ENCODE results near the gene RPL39L. TPM values are rescaled to one million over a fixed set of nuclear protein-coding genes. Genes with fewer than 3 reads are reported as not detected.

Gene RPL39L
- total and polyA plus RNA-seq, 4 donors, result 3.4 to 9.4 (median 6.4) TPM

DNA sequence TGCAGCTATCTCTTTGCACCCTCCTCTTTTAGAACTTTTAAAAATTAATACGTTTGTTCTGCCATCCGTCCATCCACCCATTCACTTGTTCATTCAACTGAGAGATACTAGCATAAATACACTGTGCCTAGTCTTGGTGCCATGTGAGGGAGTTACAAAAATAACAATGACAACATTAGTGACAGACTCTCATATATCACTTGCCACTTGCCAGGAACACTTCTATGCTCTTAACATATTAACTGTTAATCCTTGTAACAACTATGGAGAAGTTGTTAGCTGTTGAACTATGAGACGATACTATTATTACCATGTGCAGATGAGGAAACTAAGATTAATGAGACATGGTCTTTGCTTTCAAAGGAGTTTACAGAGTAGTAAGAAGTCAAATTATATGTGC, 33.6 kb downstream of the RPL39L start:
- no peak overlapping the region for H3K4me3 ChIP-seq
- no peaks in the 10 kb centered on the region for H3K9me3 ChIP-seq (ENCODE audit: control insufficient read depth in 4 of 4, insufficient read depth in 3 of 4, low read length in 3 of 4)
- TF ChIP-seq, protein P1, sequence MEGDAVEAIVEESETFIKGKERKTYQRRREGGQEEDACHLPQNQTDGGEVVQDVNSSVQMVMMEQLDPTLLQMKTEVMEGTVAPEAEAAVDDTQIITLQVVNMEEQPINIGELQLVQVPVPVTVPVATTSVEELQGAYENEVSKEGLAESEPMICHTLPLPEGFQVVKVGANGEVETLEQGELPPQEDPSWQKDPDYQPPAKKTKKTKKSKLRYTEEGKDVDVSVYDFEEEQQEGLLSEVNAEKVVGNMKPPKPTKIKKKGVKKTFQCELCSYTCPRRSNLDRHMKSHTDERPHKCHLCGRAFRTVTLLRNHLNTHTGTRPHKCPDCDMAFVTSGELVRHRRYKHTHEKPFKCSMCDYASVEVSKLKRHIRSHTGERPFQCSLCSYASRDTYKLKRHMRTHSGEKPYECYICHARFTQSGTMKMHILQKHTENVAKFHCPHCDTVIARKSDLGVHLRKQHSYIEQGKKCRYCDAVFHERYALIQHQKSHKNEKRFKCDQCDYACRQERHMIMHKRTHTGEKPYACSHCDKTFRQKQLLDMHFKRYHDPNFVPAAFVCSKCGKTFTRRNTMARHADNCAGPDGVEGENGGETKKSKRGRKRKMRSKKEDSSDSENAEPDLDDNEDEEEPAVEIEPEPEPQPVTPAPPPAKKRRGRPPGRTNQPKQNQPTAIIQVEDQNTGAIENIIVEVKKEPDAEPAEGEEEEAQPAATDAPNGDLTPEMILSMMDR (IDR thresholded peaks at IDR 0.05; ENCODE audit: control extremely low read depth, extremely low read depth), result no peak
- no peak overlapping the region for H3K9ac ChIP-seq (ENCODE audit: insufficient read depth in 1 of 2, low read length in 2 of 2)
- H3K27ac ChIP-seq (ENCODE audit: low read depth in 1 of 2, low read length in 1 of 2), result no peak overlapping the region
- DNase-seq (no peak), ATAC-seq (ENCODE audit: insufficient read depth, low FRiP score) (no peak)
- no peaks in the 10 kb centered on the region for H3K36me3 ChIP-seq (ENCODE audit: control insufficient read depth in 4 of 4, insufficient read depth in 4 of 4, low read length in 4 of 4)
- no peaks in the 10 kb centered on the region for H3K27me3 ChIP-seq (ENCODE audit: control insufficient read depth in 3 of 3, insufficient read depth in 3 of 3, low read length in 2 of 3)
- H3K4me1 ChIP-seq (ENCODE audit: control insufficient read depth in 5 of 5, insufficient read depth in 5 of 5, low read length in 5 of 5), result peaks cover 0 to 9% (median 0%) of the 10 kb centered on the region in 5 donors
- WGBS, 2 donors, result 92 to 94% methylated on average over 3 of the region's 3 CpGs

DNA sequence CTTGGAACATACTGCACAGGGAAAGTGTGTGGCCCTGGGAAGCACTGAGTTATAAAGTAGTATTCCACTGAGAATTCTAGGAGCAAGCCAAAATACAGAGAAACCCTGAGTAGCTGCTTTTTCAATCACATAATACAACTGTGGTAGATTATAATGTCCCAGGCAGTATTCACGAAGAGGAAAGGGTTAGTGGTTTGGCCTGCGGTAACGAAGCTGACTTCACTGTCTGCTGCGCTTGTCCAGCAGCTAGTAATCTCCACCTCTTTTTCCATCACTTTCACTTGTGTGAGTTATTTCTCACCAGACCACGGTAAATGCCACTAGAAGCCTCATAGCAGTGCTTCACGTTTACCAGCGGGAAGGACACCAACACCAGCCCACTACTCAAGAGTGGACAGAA, 34.4 kb downstream of the RPL39L start:
- Histone ChIP-seq H3K27me3 (ENCODE audit: control insufficient read depth in 3 of 3, insufficient read depth in 3 of 3, low read length in 2 of 3) (no peaks in the 10 kb centered on the region), H3K9me3 (ENCODE audit: control insufficient read depth in 4 of 4, insufficient read depth in 3 of 4, low read length in 3 of 4) (no peaks in the 10 kb centered on the region), H3K9ac (ENCODE audit: insufficient read depth in 1 of 2, low read length in 2 of 2) (no peak overlapping the region), H3K4me3 (no peak overlapping the region), H3K36me3 (ENCODE audit: control insufficient read depth in 4 of 4, insufficient read depth in 4 of 4, low read length in 4 of 4) (no peaks in the 10 kb centered on the region), H3K27ac (ENCODE audit: low read depth in 1 of 2, low read length in 1 of 2) (no peak overlapping the region), H3K4me1 (ENCODE audit: control insufficient read depth in 5 of 5, insufficient read depth in 5 of 5, low read length in 5 of 5) (peaks cover 0 to 9% (median 0%) of the 10 kb centered on the region in 5 donors)
- DNase-seq, result no peak
- TF ChIP-seq, protein P1 (IDR thresholded peaks at IDR 0.05; ENCODE audit: control extremely low read depth, extremely low read depth), result no peak
- no peak for ATAC-seq (ENCODE audit: insufficient read depth, low FRiP score)
- WGBS, 2 donors, result 83 to 93% methylated on average over 7 of the region's 7 CpGs

DNA sequence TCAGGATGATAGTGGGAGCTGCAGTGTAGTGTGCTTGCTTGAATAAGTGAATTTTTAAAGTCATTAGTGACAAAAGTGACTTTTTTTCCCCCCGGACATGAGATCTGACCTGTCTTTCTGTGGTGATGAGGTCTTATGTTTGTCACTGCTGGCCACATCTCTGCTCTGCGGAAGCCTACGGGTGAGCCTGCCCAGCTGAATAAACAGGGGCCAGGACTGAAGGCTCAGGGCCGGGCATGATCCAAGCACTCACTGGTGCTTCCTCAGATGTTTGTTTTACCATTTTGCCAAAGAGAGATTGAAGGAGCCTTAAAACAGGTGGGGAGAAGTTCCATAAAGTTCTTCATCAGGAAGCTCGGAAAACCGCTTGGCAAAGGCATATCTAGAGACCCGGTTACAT, 35.0 kb downstream of the RPL39L start:
- TF ChIP-seq, protein P1 (IDR thresholded peaks at IDR 0.05; ENCODE audit: control extremely low read depth, extremely low read depth), result no peak
- DNase-seq, result no peak
- WGBS, 2 donors, result 94 to 98% methylated on average over 7 of the region's 7 CpGs
- no peak overlapping the region for H3K9ac ChIP-seq (ENCODE audit: insufficient read depth in 1 of 2, low read length in 2 of 2)
- H3K4me3 ChIP-seq, result no peak overlapping the region
- H3K27ac ChIP-seq (ENCODE audit: low read depth in 1 of 2, low read length in 1 of 2), result no peak overlapping the region
- H3K27me3 ChIP-seq (ENCODE audit: control insufficient read depth in 3 of 3, insufficient read depth in 3 of 3, low read length in 2 of 3), result no peaks in the 10 kb centered on the region
- no peaks in the 10 kb centered on the region for H3K36me3 ChIP-seq (ENCODE audit: control insufficient read depth in 4 of 4, insufficient read depth in 4 of 4, low read length in 4 of 4)
- no peak for ATAC-seq (ENCODE audit: insufficient read depth, low FRiP score)
- H3K4me1 ChIP-seq (ENCODE audit: control insufficient read depth in 5 of 5, insufficient read depth in 5 of 5, low read length in 5 of 5), result peaks cover 0 to 9% (median 0%) of the 10 kb centered on the region in 5 donors
- H3K9me3 ChIP-seq (ENCODE audit: control insufficient read depth in 4 of 4, insufficient read depth in 3 of 4, low read length in 3 of 4), result no peaks in the 10 kb centered on the region

DNA sequence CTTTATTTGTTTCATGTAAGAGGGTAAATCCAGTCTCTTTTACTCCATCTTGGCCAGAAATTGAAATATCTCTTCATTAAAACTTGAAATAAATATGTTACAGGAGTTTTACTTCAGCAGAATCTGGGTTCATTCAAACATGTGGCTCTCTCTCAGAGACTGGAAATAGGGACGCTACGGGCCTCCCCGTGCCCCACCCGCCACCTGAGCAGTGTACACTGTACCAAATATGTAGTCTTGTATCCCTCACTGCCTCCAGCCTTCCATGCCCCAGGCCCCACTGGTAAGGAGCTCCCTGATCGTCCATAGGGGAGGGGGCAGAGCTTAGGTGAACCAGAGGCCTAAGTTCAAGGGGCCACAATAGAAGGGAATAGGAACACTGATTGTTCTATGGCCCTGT, 36.0 kb downstream of the RPL39L start:
- Histone ChIP-seq H3K9me3 (ENCODE audit: control insufficient read depth in 4 of 4, insufficient read depth in 3 of 4, low read length in 3 of 4) (no peaks in the 10 kb centered on the region), H3K4me3 (no peak overlapping the region), H3K27ac (ENCODE audit: low read depth in 1 of 2, low read length in 1 of 2) (no peak overlapping the region), H3K36me3 (ENCODE audit: control insufficient read depth in 4 of 4, insufficient read depth in 4 of 4, low read length in 4 of 4) (no peaks in the 10 kb centered on the region), H3K27me3 (ENCODE audit: control insufficient read depth in 3 of 3, insufficient read depth in 3 of 3, low read length in 2 of 3) (no peaks in the 10 kb centered on the region), H3K4me1 (ENCODE audit: control insufficient read depth in 5 of 5, insufficient read depth in 5 of 5, low read length in 5 of 5) (peaks cover 0 to 9% (median 0%) of the 10 kb centered on the region in 5 donors), H3K9ac (ENCODE audit: insufficient read depth in 1 of 2, low read length in 2 of 2) (no peak overlapping the region)
- ATAC-seq (ENCODE audit: insufficient read depth, low FRiP score) (no peak), DNase-seq (no peak)
- TF ChIP-seq, protein P1 (IDR thresholded peaks at IDR 0.05; ENCODE audit: control extremely low read depth, extremely low read depth), result no peak
- WGBS, 2 donors, result 93 to 97% methylated on average over 5 of the region's 5 CpGs
